ENCODE data around the gene OTP.

DNA sequence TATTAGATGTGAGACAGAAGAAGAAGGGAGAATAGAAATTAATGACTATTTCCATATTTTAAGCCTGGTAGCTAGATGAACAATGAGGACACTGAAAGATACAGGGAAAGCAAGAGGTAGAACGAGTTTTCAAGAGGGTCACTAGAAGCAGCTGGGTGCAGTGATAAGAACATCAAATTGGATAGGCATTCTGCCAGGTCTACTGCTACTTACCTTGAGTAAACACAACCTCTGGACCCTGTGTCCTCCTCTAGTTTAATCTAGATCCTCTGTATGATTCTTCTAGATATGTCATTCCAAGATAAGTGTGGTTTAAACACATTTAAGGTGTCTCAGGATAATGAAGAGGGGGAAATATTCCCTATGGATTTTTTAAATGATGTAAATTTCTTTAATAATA, 31.2 kb downstream of the OTP start:
- TF ChIP-seq, protein P1, sequence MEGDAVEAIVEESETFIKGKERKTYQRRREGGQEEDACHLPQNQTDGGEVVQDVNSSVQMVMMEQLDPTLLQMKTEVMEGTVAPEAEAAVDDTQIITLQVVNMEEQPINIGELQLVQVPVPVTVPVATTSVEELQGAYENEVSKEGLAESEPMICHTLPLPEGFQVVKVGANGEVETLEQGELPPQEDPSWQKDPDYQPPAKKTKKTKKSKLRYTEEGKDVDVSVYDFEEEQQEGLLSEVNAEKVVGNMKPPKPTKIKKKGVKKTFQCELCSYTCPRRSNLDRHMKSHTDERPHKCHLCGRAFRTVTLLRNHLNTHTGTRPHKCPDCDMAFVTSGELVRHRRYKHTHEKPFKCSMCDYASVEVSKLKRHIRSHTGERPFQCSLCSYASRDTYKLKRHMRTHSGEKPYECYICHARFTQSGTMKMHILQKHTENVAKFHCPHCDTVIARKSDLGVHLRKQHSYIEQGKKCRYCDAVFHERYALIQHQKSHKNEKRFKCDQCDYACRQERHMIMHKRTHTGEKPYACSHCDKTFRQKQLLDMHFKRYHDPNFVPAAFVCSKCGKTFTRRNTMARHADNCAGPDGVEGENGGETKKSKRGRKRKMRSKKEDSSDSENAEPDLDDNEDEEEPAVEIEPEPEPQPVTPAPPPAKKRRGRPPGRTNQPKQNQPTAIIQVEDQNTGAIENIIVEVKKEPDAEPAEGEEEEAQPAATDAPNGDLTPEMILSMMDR (IDR thresholded peaks at IDR 0.05; ENCODE audit: low read depth, low read length, missing input control), result no peak
- TF ChIP-seq JUND (IDR thresholded peaks at IDR 0.05) (no peak), YY1 (IDR thresholded peaks at IDR 0.05) (no peak), GABPA (IDR thresholded peaks at IDR 0.05 in 1 of 2, conservative IDR thresholded peaks at IDR 0.05 in 1 of 2) (no peak), NR2F2 (IDR thresholded peaks at IDR 0.05) (no peak), FOXA1 (IDR thresholded peaks at IDR 0.05) (no peak)
- TF ChIP-seq, protein P2, sequence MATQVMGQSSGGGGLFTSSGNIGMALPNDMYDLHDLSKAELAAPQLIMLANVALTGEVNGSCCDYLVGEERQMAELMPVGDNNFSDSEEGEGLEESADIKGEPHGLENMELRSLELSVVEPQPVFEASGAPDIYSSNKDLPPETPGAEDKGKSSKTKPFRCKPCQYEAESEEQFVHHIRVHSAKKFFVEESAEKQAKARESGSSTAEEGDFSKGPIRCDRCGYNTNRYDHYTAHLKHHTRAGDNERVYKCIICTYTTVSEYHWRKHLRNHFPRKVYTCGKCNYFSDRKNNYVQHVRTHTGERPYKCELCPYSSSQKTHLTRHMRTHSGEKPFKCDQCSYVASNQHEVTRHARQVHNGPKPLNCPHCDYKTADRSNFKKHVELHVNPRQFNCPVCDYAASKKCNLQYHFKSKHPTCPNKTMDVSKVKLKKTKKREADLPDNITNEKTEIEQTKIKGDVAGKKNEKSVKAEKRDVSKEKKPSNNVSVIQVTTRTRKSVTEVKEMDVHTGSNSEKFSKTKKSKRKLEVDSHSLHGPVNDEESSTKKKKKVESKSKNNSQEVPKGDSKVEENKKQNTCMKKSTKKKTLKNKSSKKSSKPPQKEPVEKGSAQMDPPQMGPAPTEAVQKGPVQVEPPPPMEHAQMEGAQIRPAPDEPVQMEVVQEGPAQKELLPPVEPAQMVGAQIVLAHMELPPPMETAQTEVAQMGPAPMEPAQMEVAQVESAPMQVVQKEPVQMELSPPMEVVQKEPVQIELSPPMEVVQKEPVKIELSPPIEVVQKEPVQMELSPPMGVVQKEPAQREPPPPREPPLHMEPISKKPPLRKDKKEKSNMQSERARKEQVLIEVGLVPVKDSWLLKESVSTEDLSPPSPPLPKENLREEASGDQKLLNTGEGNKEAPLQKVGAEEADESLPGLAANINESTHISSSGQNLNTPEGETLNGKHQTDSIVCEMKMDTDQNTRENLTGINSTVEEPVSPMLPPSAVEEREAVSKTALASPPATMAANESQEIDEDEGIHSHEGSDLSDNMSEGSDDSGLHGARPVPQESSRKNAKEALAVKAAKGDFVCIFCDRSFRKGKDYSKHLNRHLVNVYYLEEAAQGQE (IDR thresholded peaks at IDR 0.05), result no peak
